Stomach smooth muscle (tissue), 2 donors: Measurements from ENCODE around the gene ANKH.

Source experiments
- H3K27ac ChIP-seq: one replicate; pipeline ENCODE4 v1.7.0; 2013; ENCODE audit warnings: mild to moderate bottlenecking, low read length, inconsistent platforms
- H3K27me3 ChIP-seq, 2 donors: one replicate each; pipeline ENCODE4 v1.7.0; 2013; ENCODE audit warnings: low read length in 2 of 2; ENCODE audit not compliant: insufficient read depth in 2 of 2, control insufficient read depth in 1 of 2
- H3K36me3 ChIP-seq, 2 donors: one replicate each; pipeline ENCODE4 v1.7.0; 2013; ENCODE audit warnings: low read length in 2 of 2; ENCODE audit not compliant: control insufficient read depth in 2 of 2, insufficient read depth in 2 of 2
- H3K4me1 ChIP-seq: one replicate; pipeline ENCODE4 v1.7.0; 2013; ENCODE audit warnings: low read length; ENCODE audit not compliant: control insufficient read depth, insufficient read depth
- H3K4me3 ChIP-seq, 2 donors: one replicate each; pipeline ENCODE4 v1.7.0; 2013; ENCODE audit warnings: low read length in 2 of 2
- H3K9ac ChIP-seq, 2 donors: one replicate each; pipeline ENCODE4 v1.7.0; 2013; ENCODE audit warnings: low read length in 2 of 2, mild to moderate bottlenecking in 1 of 2
- H3K9me3 ChIP-seq, 2 donors: one replicate each; pipeline ENCODE4 v1.7.0; 2013; ENCODE audit warnings: low read length in 2 of 2; ENCODE audit not compliant: control insufficient read depth in 2 of 2
- donor health status: healthy.
- donor health status: Pancreatic carcinoma.

The ANKH gene

GRCh38 chr5:14700478-14701436 is 170.8 kb downstream of the ANKH start:
- H3K4me3 ChIP-seq: no peak overlapping the region
- no peaks in the 10 kb centered on the region for H3K9me3 ChIP-seq
- H3K27ac ChIP-seq: no peak overlapping the region
- H3K9ac ChIP-seq: no peak overlapping the region
- H3K4me1 ChIP-seq: peaks cover 2% of the 10 kb centered on the region
- H3K36me3 ChIP-seq: peaks cover 15 to 20% of the 10 kb centered on the region in 2 donors
- no peaks in the 10 kb centered on the region for H3K27me3 ChIP-seq

- peaks cover 2% of the 10 kb centered on the region for H3K4me1 ChIP-seq
- H3K9ac ChIP-seq: no peak overlapping the region
- H3K27me3 ChIP-seq: no peaks in the 10 kb centered on the region
- no peaks in the 10 kb centered on the region for H3K9me3 ChIP-seq
- H3K36me3 ChIP-seq: peaks cover 12 to 18% of the 10 kb centered on the region in 2 donors
- H3K4me3 ChIP-seq: no peak overlapping the region
- H3K27ac ChIP-seq: no peak overlapping the region
Observed at GRCh38 chr5:14699807-14700400, 171.7 kb downstream of the ANKH start.

- Histone ChIP-seq H3K27ac (no peak overlapping the region), H3K9ac (no peak overlapping the region), H3K9me3 (no peaks in the 10 kb centered on the region), H3K27me3 (no peaks in the 10 kb centered on the region), H3K4me1 (peaks cover 2% of the 10 kb centered on the region), H3K4me3 (no peak overlapping the region), H3K36me3 (peaks cover 13 to 18% of the 10 kb centered on the region in 2 donors)
Observed at GRCh38 chr5:14699159-14699558, 172.4 kb downstream of the ANKH start.

GRCh38 chr5:14698495-14698894 is 173.1 kb downstream of the ANKH start:
- Histone ChIP-seq H3K4me1 (peaks cover 2% of the 10 kb centered on the region), H3K36me3 (peaks cover 18 to 19% of the 10 kb centered on the region in 2 donors), H3K27ac (no peak overlapping the region)

GRCh38 chr5:14696851-14697250 is 174.7 kb downstream of the ANKH start:
- no peak overlapping the region for H3K27ac ChIP-seq
- H3K36me3 ChIP-seq: peaks cover 25 to 29% of the 10 kb centered on the region in 2 donors

More at GRCh38 chr5:14698495-14698894, 173.1 kb downstream of the ANKH start:
- H3K9ac ChIP-seq: no peak overlapping the region
- no peaks in the 10 kb centered on the region for H3K27me3 ChIP-seq
- no peak overlapping the region for H3K4me3 ChIP-seq
- no peaks in the 10 kb centered on the region for H3K9me3 ChIP-seq

GRCh38 chr5:14696057-14696456 is 175.5 kb downstream of the ANKH start:
- Histone ChIP-seq H3K27me3 (no peaks in the 10 kb centered on the region), H3K27ac (no peak overlapping the region), H3K4me1 (peaks cover 2% of the 10 kb centered on the region), H3K9me3 (no peaks in the 10 kb centered on the region), H3K9ac (no peak overlapping the region), H3K36me3 (peaks cover 27 to 31% of the 10 kb centered on the region in 2 donors), H3K4me3 (no peak overlapping the region)

More at GRCh38 chr5:14696851-14697250, 174.7 kb downstream of the ANKH start:
- Histone ChIP-seq H3K4me1 (peaks cover 2% of the 10 kb centered on the region), H3K27me3 (no peaks in the 10 kb centered on the region), H3K4me3 (no peak overlapping the region), H3K9me3 (no peaks in the 10 kb centered on the region), H3K9ac (no peak overlapping the region)

- Histone ChIP-seq H3K9ac (no peak overlapping the region), H3K4me1 (peaks cover 2% of the 10 kb centered on the region), H3K27ac (no peak overlapping the region), H3K36me3 (peaks cover 36 to 40% of the 10 kb centered on the region in 2 donors), H3K9me3 (peaks cover 0 to 5% of the 10 kb centered on the region in 2 donors), H3K27me3 (no peaks in the 10 kb centered on the region), H3K4me3 (no peak overlapping the region)
Observed at GRCh38 chr5:14695152-14695551, 176.4 kb downstream of the ANKH start.

- Histone ChIP-seq H3K9ac (no peak overlapping the region), H3K4me3 (no peak overlapping the region), H3K4me1 (no peaks in the 10 kb centered on the region), H3K9me3 (peaks cover 0 to 7% of the 10 kb centered on the region in 2 donors), H3K27ac (no peak overlapping the region), H3K36me3 (peaks cover 37 to 41% of the 10 kb centered on the region in 2 donors), H3K27me3 (no peaks in the 10 kb centered on the region)
Observed at GRCh38 chr5:14693070-14693469, 178.5 kb downstream of the ANKH start.

GRCh38 chr5:14687023-14687665 is 184.4 kb downstream of the ANKH start:
- peaks cover 27 to 35% of the 10 kb centered on the region in 2 donors for H3K36me3 ChIP-seq
- H3K4me1 ChIP-seq: peaks cover 12% of the 10 kb centered on the region
- H3K4me3 ChIP-seq: no peak overlapping the region
- no peak overlapping the region for H3K27ac ChIP-seq
- no peak overlapping the region for H3K9ac ChIP-seq
- H3K27me3 ChIP-seq: no peaks in the 10 kb centered on the region
- peaks cover 0 to 7% of the 10 kb centered on the region in 2 donors for H3K9me3 ChIP-seq

- Histone ChIP-seq H3K4me3 (no peak overlapping the region), H3K27me3 (no peaks in the 10 kb centered on the region), H3K36me3 (peaks cover 30 to 41% of the 10 kb centered on the region in 2 donors), H3K4me1 (peaks cover 12% of the 10 kb centered on the region), H3K27ac (no peak overlapping the region), H3K9me3 (peaks cover 0 to 7% of the 10 kb centered on the region in 2 donors), H3K9ac (no peak overlapping the region)
Observed at GRCh38 chr5:14686517-14686916, 185.1 kb downstream of the ANKH start.
